OCI-LY3 (cell line): ENCODE data around the gene TPCN1.

Experiments used
- EZH2phosphoT487 ChIP-seq: fragments of 200-600 bp; shearing (Covaris generic); IDR thresholded peaks from 2 replicates; pipeline ENCODE4 v1.6.1; 2018; ENCODE audit warnings: antibody characterized with exemption, mixed run types, low read depth
- TF ChIP-seq, protein P1 (sequence below): fragments of 200-600, 300-600 bp; sonication (generic); IDR thresholded peaks from 2 replicates; pipeline ENCODE4 v1.5.1; 2014; ENCODE audit warnings: antibody characterized with exemption, low read length, low read depth

DNA sequence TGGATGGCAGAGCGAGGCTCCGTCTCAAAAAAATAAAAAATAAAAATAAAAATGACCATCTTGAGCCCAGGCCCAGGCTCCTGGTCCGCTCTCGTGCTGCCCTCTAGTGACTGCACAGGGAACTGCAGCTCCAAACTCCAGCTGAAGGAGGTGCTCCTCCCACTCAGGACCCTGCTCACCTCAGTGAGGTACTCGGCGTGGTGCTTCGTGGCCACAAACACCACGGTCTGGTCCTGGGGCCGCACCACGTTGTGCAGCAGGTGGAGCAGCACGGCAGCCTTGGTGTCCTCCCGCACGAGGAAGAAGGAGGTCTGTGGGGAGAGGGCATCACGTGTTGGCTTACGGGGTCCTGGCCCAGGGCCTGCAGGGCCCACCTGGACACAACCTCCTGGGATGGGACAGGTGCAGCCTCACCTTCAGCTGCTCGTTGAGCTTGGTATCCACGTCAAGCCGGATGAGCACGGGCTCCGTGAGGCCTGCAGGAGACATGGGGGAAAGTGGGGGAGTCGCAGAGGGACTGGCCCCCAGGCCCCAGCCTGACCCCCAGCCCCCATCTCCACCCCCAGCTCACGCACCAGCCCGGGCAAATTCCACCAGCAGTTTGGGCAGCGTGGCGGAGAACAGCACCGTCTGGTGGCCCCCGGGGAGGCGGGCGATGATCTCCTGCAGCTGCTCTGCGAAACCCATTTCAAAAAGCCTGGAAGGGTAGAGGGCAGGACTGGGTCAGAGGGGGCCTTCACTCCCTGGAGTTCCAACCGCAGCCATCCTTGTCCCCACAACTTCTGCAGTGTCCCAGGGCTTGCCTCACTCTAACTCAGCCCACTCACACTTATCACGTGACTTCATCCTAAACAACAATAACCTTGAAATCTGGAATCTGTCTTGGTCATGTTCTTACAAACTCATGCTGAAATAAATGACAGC is 46.5 kb upstream of the TPCN1 start:
- TF ChIP-seq, protein P1, sequence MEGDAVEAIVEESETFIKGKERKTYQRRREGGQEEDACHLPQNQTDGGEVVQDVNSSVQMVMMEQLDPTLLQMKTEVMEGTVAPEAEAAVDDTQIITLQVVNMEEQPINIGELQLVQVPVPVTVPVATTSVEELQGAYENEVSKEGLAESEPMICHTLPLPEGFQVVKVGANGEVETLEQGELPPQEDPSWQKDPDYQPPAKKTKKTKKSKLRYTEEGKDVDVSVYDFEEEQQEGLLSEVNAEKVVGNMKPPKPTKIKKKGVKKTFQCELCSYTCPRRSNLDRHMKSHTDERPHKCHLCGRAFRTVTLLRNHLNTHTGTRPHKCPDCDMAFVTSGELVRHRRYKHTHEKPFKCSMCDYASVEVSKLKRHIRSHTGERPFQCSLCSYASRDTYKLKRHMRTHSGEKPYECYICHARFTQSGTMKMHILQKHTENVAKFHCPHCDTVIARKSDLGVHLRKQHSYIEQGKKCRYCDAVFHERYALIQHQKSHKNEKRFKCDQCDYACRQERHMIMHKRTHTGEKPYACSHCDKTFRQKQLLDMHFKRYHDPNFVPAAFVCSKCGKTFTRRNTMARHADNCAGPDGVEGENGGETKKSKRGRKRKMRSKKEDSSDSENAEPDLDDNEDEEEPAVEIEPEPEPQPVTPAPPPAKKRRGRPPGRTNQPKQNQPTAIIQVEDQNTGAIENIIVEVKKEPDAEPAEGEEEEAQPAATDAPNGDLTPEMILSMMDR: peak; percentile 85
- no peak for TF ChIP-seq EZH2phosphoT487
